Uterus (tissue), 2 donors: ENCODE data around the gene SYTL4.
"Not testable (repeated sequence)": the region's sequence is repeated elsewhere in the genome, so short reads cannot be mapped to it uniquely, and the experiment has no call there.

Source experiments
- POLR2A ChIP-seq, 2 donors: fragments of 450-650 bp; IDR thresholded peaks; one replicate each; pipeline ENCODE4 v1.6.1; 2016; ENCODE audit warnings: antibody characterized with exemption in 2 of 2, mild to moderate bottlenecking in 1 of 2, moderate library complexity in 1 of 2
- TF ChIP-seq, protein P1 (sequence below), 4 experiments: fragments of 200-600 bp in 2 of 4; fragments of 450-650 bp in 2 of 4; sonication (generic) in 2 of 4; IDR thresholded peaks; one replicate each; pipeline ENCODE4 v1.5.1; 2016 to 2019; ENCODE audit warnings: antibody characterized with exemption in 4 of 4, mild to moderate bottlenecking in 2 of 4, moderate library complexity in 1 of 4

DNA sequence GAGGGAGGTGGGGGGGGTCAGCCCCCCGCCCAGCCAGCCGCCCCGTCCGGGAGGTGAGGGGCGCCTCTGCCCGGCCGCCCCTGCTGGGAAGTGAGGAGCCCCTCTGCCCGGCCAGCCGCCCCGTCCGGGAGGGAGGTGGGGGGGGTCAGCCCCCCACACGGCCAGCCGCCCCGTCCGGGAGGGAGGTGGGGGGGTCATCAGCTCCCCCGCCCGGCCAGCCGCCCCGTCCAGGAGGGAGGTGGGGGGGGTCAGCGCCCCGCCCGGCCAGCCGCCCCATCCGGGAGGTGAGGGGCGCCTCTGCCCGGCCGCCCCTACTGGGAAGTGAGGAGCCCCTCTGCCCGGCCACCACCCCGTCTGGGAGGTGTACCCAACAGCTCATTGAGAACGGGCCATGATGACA, 7.9 kb downstream of the SYTL4 start:
- TF ChIP-seq, protein P1, sequence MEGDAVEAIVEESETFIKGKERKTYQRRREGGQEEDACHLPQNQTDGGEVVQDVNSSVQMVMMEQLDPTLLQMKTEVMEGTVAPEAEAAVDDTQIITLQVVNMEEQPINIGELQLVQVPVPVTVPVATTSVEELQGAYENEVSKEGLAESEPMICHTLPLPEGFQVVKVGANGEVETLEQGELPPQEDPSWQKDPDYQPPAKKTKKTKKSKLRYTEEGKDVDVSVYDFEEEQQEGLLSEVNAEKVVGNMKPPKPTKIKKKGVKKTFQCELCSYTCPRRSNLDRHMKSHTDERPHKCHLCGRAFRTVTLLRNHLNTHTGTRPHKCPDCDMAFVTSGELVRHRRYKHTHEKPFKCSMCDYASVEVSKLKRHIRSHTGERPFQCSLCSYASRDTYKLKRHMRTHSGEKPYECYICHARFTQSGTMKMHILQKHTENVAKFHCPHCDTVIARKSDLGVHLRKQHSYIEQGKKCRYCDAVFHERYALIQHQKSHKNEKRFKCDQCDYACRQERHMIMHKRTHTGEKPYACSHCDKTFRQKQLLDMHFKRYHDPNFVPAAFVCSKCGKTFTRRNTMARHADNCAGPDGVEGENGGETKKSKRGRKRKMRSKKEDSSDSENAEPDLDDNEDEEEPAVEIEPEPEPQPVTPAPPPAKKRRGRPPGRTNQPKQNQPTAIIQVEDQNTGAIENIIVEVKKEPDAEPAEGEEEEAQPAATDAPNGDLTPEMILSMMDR (IDR thresholded peaks at IDR 0.05), result not testable (repeated sequence)
- not testable (repeated sequence) for TF ChIP-seq POLR2A (IDR thresholded peaks at IDR 0.05)
